Head of caudate nucleus (tissue), 42 donors: ENCODE results near the gene LMAN2.

Experiments
- DNase-seq, 42 donors: peaks; one replicate each; pipeline versions ENCODE4 v3.0.0 to v3.0.0-alpha.2; 2020 to 2021; ENCODE audit warnings: mixed read lengths in 7 of 42
- intact Hi-C: fragments of 100-400 bp; cut with DNase I; formaldehyde crosslinking; loops from one replicate; pipeline ENCODE4 v1.15.0; 2022

The LMAN2 gene

DNA sequence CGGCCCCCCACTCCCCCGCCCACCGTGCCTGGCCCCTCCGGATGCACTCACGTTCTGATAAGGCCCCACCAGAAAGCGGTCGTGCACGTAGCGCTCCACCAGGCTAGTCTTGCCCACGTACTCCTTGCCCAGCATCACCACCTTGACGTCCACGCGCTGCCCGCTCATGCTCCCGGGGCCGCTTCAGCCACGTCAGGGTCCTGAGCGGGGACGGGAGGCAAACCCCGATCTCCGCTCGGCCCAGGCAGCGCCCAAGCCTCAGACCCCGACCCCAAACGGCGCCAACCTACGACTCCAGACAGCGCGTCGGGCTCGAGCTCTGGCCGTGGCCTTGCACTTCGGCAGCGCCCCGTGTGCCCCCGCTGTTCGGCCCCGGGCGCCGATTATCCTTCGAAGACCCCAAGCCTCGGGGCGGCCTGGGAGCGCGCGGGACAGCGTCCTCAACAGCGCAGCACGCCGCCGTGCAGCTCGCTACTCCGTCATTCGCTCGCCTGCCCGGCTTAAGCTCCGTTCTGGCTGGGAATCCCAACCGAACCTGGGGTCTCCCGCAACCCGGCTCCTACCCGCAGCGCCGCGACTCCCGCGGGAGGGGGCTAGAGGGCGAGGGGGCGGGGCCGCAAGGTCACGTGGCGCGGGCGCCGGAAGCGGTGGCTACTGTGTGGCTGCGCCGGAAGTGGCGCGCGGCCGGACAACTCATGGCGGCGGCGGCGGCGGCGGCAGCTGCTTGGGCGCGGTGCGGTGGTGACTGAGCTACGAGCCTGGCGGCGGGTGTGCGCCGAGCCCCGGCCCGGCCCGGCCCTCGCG lies 48.1 kb downstream of the LMAN2 start, which contains the start of the genes PRELID1 and RAB24:
PRELID1 (plus strand) TSS at position 679 of the 804 bp plus-strand sequence. CDS start 187 bp downstream, outside the sequence.
RAB24 (minus strand) TSS at position 599 of the 804 bp plus-strand sequence; CDS start at position 168, 431 bp downstream.
- intact Hi-C loops: loop anchor here (5.0 kb wide), 1 partner anchor 191 kb away; no protein-coding TSS in a partner anchor
- DNase-seq: peak; percentile 76 to 97 (median 92)

DNA sequence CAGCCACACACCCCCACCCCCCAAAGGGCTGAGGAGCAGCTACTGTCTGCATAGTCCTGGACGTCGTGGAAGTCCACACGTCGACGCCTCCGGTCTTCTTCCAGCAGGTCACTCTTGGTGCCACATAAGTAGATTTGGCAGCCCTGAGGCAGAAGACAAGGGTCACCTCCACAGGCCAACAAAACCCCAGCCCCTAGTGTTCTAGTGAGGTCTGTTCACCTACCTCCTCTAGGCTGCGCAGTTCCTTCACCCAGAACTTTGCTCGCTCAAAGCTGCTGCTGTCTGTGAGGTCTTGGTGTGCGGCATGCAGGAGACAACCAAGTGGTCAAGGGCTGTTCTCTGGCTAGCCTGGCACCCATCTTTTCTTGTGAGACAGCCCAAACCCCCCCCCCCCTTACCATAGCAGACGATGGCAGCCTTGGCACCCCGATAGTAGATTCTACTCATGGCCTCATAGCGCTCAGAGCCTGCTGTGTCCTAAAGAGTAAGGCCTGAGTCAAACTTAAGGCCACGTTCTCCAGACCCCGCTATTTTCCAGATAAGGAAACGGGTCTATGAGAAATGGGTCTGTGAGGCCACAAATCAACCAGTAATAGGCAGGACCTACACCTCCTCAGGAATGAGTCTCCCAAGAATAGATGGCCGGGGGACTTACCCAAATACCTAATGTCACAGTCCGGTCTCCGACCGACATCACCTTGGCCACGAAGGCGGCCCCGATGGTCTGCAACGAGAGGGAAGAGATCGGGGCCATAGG lies 48.9 kb downstream of the LMAN2 start:
- DNase-seq: peak in 10 of 42 donors; percentile 18 to 63 (median 40)
- intact Hi-C loops: loop anchor here (5.0 kb wide), 1 partner anchor 190 kb away; no protein-coding TSS in a partner anchor

DNA sequence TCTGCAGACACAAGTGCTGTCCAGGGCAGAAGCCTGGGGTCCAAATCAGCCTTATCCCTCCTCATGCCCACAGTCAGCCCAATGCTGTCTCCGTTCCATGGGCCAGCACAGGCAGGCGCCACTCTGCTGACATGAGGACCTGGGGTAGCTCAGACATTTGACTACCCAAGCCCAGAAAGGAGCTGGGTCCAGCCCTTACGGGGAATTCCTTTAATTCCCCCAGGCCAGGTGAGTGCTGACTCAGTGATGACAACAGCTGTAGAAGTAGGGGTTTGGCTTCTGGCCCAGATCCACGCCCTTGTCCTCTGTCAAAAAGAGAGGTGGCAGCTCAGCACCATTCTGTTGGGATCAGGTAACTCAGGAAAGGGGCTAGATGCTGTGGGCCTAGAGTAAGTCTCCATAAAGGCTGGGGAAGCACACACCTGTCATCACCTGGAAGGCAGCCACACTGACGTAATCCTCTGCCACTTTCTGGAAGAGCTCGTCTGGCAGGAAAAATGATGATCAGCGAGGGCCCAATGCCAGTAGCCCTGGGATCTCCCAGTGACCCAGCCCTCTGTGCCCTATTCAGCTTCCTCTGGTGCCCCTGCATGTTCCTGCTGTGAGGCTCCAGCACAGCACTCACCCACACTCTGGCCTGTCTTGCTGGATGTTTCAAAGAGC lies 49.8 kb downstream of the LMAN2 start:
- DNase-seq: no peak
- intact Hi-C loops: loop anchor here (5.0 kb wide), 1 partner anchor 189 kb away; no protein-coding TSS in a partner anchor

DNA sequence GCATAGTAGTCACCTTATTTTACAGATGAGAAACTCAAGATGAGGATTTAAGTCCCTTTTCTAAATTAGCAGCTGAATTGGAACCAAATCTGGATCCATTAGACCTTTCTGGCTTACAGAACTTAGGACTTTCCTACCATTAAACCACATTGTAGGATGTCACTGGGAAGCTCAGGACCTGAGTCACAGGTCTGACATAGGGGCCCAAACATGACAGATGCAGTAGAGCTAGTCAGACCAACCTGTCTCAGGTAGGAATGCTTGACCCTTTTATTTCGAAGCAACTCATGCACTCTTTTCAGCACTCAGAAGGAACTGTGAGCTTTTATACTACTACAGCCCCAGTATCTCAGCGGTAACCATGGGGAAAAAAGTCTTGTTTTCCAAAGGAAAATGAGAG lies 50.5 kb downstream of the LMAN2 start:
- no peak for DNase-seq
- intact Hi-C loops: loop anchor here (5.0 kb wide), 1 partner anchor 189 kb away; no protein-coding TSS in a partner anchor

DNA sequence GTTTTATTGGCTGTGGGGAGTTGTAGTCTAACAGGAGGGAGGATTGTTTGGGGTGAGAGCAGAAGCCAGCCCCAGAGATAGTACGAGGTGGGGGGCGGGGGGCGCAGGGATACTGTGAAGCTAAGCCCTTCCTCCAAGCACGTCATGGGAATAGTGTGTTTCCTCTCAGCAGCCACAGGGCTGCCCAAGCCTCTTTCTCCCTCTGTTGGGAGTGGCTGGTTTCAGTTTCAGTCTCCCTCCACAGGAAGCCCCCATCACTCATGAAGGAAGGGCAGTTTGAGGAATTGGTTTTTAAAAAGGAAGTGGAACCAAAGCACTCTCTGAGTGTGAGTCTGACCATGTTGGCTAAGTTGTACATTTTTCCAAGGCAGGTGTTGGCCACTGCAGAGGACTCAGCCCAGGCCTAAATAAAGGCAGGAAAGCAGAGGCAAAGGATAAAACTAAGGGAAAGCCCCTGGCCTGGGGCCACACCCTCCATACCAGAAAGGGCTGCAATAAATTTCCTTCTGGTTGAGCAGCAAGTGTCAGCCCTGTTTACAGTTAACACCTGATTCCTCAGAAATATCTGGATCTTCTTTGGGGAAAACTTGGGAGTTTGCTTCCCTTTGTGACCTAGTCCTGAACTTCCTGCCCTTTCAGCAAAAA lies 51.1 kb downstream of the LMAN2 start:
- DNase-seq: peak in 24 of 42 donors; percentile 23 to 73 (median 46)
- intact Hi-C loops: loop anchor here (5.0 kb wide), 1 partner anchor 188 kb away; no protein-coding TSS in a partner anchor

DNA sequence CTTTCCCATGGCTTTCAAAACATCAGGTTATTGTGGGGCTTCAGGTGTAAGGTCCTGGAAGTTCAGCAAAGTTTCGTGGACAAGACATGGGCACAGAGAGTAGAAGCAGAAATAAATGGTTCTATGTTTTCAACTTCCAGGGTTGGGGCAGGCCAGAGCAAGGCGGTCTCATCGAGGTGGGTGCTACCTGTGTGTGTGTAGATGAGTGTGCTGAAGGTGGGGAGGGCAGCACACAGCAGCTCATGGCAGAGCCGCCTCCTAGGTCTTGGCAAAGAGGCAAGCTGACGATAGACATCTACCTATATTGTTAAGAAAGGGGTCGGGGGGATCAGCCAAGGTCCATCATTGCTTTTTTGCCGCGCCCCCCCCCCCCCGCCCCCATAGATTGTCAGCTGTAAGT lies 51.8 kb downstream of the LMAN2 start:
- intact Hi-C loops: loop anchor here (5.0 kb wide), 1 partner anchor 187 kb away; no protein-coding TSS in a partner anchor
- DNase-seq: peak in 1 of 42 donors; percentile 16

DNA sequence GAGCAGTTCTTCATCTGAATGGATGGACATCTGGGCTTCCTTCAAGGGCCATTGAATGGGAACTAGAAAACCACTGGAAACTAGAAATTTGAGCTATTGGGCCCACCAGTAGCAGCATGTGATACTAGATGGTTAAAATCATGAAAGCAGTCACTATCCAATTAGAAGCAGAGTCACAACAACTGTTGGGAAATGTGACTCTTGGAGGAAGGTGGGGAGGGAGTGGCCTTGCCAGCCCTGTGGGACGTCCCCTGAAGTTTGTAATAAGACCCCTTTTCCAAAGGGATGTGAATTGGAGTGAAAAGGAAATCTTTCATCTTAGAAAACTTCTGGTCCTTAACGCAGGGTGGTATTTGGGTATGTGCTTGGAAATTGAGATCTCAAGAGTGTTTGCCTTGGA lies 53.5 kb downstream of the LMAN2 start:
- intact Hi-C loops: no loop called here
- no peak for DNase-seq

DNA sequence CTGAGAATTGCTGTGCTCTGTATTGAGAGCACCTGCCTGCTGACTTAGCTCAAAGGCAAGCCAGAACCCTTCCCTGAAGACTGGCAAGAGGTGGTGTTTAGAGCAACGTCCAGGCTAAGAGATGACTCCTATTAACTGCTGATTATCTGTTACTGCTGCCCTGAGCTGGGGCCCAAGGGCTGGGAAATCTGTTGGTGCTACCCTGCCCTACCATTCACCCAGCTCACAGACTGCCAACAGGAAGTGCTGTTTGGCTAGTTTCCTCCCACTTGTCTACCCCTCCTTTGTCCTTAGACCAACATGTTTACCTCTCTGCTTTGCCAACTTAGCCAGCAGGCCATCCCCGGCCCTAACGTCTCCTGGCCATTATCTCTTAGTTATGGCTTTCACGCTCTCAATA lies 54.9 kb downstream of the LMAN2 start:
- intact Hi-C loops: no loop called here
- DNase-seq: no peak

DNA sequence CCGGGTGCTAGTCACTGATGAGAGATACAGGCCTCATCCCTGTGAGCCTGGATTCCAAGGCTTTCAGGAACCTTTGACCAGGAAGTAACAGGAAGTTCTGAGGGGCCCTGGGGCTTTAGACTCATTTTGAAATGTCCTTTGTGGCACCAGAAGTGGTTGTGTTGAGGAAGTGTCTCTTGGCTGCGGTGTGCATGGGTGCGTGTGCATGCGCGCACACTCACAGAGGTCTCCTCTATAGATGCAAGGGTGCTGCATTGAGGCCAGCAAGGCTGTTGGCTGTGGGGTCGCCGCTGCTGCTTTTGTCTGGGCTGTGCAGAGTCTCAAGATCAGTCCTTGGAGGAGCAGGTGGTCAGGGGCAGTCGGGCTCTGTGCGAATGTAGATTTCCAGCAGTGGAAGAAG lies 55.5 kb downstream of the LMAN2 start:
- intact Hi-C loops: no loop called here
- DNase-seq: no peak

DNA sequence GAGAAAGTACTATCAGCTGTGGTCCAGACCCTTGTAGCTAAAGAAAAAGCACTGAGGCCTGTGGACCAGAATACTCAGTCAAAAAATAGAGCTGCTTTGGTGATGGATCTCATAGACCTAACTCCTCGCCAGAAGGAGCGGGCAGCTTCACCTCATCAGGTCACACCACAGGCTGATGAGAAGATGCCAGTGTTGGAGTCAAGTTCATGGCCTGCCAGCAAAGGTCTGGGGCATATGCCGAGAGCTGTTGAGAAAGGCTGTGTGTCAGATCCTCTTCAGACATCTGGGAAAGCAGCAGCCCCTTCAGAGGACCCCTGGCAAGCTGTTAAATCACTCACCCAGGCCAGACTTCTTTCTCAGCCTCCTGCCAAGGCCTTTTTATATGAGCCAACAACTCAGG lies 56.8 kb downstream of the LMAN2 start:
- DNase-seq: no peak
- intact Hi-C loops: no loop called here

DNA sequence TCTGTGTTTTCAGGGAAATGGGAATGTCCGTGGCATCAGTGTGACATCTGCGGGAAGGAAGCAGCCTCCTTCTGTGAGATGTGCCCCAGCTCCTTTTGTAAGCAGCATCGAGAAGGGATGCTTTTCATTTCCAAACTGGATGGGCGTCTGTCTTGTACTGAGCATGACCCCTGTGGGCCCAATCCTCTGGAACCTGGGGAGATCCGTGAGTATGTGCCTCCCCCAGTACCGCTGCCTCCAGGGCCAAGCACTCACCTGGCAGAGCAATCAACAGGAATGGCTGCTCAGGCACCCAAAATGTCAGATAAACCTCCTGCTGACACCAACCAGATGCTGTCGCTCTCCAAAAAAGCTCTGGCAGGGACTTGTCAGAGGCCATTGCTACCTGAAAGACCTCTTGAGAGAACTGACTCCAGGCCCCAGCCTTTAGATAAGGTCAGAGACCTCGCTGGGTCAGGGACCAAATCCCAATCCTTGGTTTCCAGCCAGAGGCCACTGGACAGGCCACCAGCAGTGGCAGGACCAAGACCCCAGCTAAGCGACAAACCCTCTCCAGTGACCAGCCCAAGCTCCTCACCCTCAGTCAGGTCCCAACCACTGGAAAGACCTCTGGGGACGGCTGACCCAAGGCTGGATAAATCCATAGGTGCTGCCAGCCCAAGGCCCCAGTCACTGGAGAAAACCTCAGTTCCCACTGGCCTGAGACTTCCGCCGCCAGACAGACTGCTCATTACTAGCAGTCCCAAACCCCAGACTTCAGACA lies 57.5 kb downstream of the LMAN2 start:
- DNase-seq: peak in 1 of 42 donors; percentile 29
- intact Hi-C loops: no loop called here

DNA sequence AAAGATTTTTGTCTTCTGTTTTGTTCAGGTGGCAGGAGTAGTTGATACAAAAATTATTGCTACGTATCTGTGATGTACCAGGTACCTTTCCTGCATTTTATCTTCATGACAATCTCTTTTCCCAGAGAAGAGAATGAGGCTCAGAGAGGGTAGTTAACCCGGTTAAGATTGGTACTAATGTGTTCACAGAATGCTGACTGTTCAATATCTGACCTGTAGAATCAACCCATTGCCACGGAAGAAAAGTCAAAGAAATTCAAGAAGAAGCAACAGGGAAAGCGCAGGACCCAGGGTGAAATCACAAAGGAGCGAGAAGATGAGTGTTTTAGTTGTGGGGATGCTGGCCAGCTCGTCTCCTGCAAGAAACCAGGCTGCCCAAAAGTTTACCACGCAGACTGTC lies 59.7 kb downstream of the LMAN2 start:
- DNase-seq: peak in 1 of 42 donors; percentile 18
- intact Hi-C loops: no loop called here

DNA sequence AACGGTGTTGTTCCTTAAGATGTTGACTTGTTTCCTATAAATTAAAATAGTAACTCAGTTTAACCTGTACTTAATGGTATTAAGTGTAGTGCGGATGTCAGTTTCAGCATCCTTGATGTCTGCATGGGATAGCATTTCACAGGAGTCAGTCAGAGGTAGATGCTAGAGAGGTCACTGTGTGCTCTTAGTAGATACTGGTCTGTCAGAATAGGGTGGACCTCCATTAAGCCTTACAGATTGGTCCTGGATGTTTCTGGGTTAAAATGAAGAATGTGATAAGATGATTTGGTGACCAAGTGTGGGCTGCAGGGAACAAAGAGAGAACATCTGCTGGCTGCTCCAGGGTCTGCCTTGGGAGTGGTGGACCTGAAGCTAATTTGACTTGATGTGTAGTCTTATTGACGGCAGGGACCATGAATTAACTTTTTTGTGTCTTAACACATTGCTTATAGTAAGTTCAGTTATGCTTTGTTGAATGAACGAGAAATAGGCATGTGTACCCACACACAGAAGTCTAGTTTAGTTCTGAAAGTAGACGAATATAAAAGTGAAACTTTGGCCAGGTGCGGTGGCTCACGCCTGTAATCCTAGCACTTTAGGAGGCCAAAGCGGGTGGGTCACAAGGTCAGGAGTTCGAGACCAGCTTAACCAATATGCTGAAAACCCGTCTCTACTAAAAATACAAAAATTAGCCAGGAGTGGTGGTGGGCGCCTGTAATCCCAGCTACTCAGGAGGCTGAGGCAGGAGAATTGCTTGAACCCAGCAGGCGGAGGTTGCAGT lies 60.5 kb downstream of the LMAN2 start:
- intact Hi-C loops: no loop called here
- peak in 1 of 42 donors; percentile 21 for DNase-seq

DNA sequence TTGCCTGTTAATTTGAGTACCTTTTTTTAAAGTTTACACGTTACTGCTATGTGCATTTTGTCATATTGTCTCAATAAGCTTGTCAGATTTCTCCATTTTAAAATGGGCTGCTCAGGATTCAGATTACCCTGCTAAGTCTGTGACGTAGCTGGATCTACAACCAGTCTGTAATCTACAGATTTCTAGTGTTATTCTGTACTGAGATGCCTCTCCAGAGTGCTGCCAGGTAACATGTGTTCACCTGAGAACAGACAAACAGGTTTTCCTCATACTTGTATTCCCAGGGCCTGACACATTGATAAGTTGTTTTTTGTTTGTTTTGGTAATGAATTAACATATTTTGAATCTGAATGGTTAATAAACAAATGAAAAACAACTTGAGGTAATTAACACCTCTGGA lies 63.3 kb downstream of the LMAN2 start:
- intact Hi-C loops: no loop called here
- no peak for DNase-seq
